IMR-90 (cell line): ENCODE measurements around the gene ADGRG1. TPM values are rescaled to one million over a fixed set of nuclear protein-coding genes. Genes with fewer than 3 reads are reported as not detected.

Experiments used
- ATAC-seq: fragments of 200-7000 bp; cut with Tn5 transposase; 2 replicates; pipeline ENCODE4 v1.9.1; 2020; ENCODE audit warnings: low read depth, mild to moderate bottlenecking, moderate library complexity
- BruUV-seq: library from RNA; stranded (reverse); fragments of 400-500 nt; replicated peaks from 2 replicates; lab custom pipeline; 2021; lab: Mats Ljungman, UMichigan
- CTCF ChIA-PET: fragments of 300-600 bp; formaldehyde crosslinking; extraction: SDS; loops from one replicate; lab custom pipeline; 2021; ENCODE audit warnings: antibody characterized with exemption; lab: Yijun Ruan, JAX
- POLR2A ChIA-PET: fragments of 300-600 bp; sonication (Branson Sonifier 250); formaldehyde crosslinking; loops from one replicate; lab custom pipeline; 2022; ENCODE audit warnings: antibody characterized with exemption; ENCODE audit not compliant: unreplicated experiment; lab: Charles Lee
- DNase-seq: peaks from one replicate; pipeline ENCODE4 v3.0.0; 2013
- H2AFZ ChIP-seq: replicated peaks from 2 replicates; pipeline ENCODE3; 2013; ENCODE audit warnings: low read length, mild to moderate bottlenecking; ENCODE audit not compliant: poor library complexity
- H2AK5ac ChIP-seq: 2 replicates; pipeline ENCODE4 v1.6.1; 2013; ENCODE audit warnings: low read depth, low read length, inconsistent platforms
- H2AK9ac ChIP-seq: replicated peaks from 2 replicates; pipeline ENCODE3; 2013; ENCODE audit warnings: mild to moderate bottlenecking, low read depth, low read length, moderate library complexity; ENCODE audit not compliant: poor library complexity
- H2BK120ac ChIP-seq: 2 replicates; pipeline ENCODE4 v1.6.1; 2013; ENCODE audit warnings: low read depth, low read length, inconsistent platforms
- H2BK15ac ChIP-seq: 3 replicates; pipeline ENCODE4 v1.6.1; 2013; ENCODE audit warnings: low read depth, low read length, inconsistent platforms
- H2BK20ac ChIP-seq: 2 replicates; pipeline ENCODE4 v1.6.1; 2013; ENCODE audit warnings: low read depth, mild to moderate bottlenecking, inconsistent platforms, low read length, moderate library complexity
- H2BK5ac ChIP-seq: 2 replicates; pipeline ENCODE4 v1.6.1; 2013; ENCODE audit warnings: mild to moderate bottlenecking, low read depth, low read length, inconsistent platforms; ENCODE audit not compliant: poor library complexity, severe bottlenecking
- H3K14ac ChIP-seq: replicated peaks from 2 replicates; pipeline ENCODE4 v1.6.1; 2013; ENCODE audit warnings: low read depth, low read length, inconsistent platforms
- H3K18ac ChIP-seq: 2 replicates; pipeline ENCODE4 v1.6.1; 2013; ENCODE audit warnings: low read depth, low read length, control low read depth
- H3K23ac ChIP-seq: 2 replicates; pipeline ENCODE4 v1.6.1; 2013; ENCODE audit warnings: low read depth, low read length, inconsistent platforms
- H3K27ac ChIP-seq: 2 replicates; pipeline ENCODE4 v1.5.1; 2013; ENCODE audit warnings: mild to moderate bottlenecking, control low read depth, low read length; ENCODE audit not compliant: insufficient read depth
- H3K27me3 ChIP-seq: 2 replicates; pipeline ENCODE4 v1.6.1; 2013; ENCODE audit warnings: low read length; ENCODE audit not compliant: control insufficient read depth, insufficient read depth
- H3K36me3 ChIP-seq: 2 replicates; pipeline ENCODE4 v1.6.1; 2013; ENCODE audit warnings: low read length, mixed read lengths; ENCODE audit not compliant: control insufficient read depth, insufficient read depth
- H3K4ac ChIP-seq: 2 replicates; pipeline ENCODE4 v1.6.1; 2013; ENCODE audit warnings: low read depth, low read length, inconsistent platforms
- H3K4me1 ChIP-seq: 2 replicates; pipeline ENCODE4 v1.6.1; 2013; ENCODE audit warnings: low read length, mixed read lengths; ENCODE audit not compliant: control insufficient read depth, insufficient read depth
- H3K4me2 ChIP-seq: 2 replicates; pipeline ENCODE4 v1.6.1; 2013; ENCODE audit warnings: low read depth, mild to moderate bottlenecking, control low read depth, low read length, moderate library complexity
- H3K4me3 ChIP-seq: 2 replicates; pipeline ENCODE4 v1.5.1; 2013; ENCODE audit warnings: low read depth, mild to moderate bottlenecking, control low read depth, low read length, moderate library complexity; ENCODE audit not compliant: insufficient read depth
- H3K56ac ChIP-seq: 2 replicates; pipeline ENCODE4 v1.6.1; 2013; ENCODE audit warnings: low read length, inconsistent platforms; ENCODE audit not compliant: insufficient read depth; ENCODE audit errors: extremely low read depth
- H3K79me1 ChIP-seq, 2 experiments: 2 replicates each; pipeline ENCODE4 v1.6.1; 2013; ENCODE audit warnings: low read length in 2 of 2, inconsistent platforms in 1 of 2, low read depth in 1 of 2
- H3K9ac ChIP-seq: 2 replicates; pipeline ENCODE4 v1.6.1; 2013; ENCODE audit warnings: low read depth, low read length, control low read depth
- H3K9me1 ChIP-seq: 2 replicates; pipeline ENCODE4 v1.6.1; 2013; ENCODE audit warnings: low read length, inconsistent platforms; ENCODE audit not compliant: insufficient read depth
- H3K9me3 ChIP-seq: 2 replicates; pipeline ENCODE4 v1.6.1; 2013; ENCODE audit warnings: low read length; ENCODE audit not compliant: control insufficient read depth, insufficient read depth
- H4K20me1 ChIP-seq: 2 replicates; pipeline ENCODE4 v1.6.1; 2013; ENCODE audit warnings: low read length, inconsistent platforms; ENCODE audit not compliant: insufficient read depth
- H4K5ac ChIP-seq: 2 replicates; pipeline ENCODE4 v1.6.1; 2013; ENCODE audit warnings: mild to moderate bottlenecking, low read depth, low read length, control low read depth
- H4K8ac ChIP-seq, 2 experiments: 2 replicates each; pipeline ENCODE4 v1.6.1; 2013; ENCODE audit warnings: low read depth in 2 of 2, low read length in 2 of 2, control low read depth in 1 of 2, inconsistent platforms in 1 of 2
- H4K91ac ChIP-seq: 2 replicates; pipeline ENCODE4 v1.6.1; 2013; ENCODE audit warnings: low read depth, low read length, inconsistent platforms; ENCODE audit not compliant: insufficient read depth
- ELK1 ChIP-seq: fragments of 150-350 bp; IDR thresholded peaks from 2 replicates; pipeline ENCODE4 v1.6.1; 2016; ENCODE audit warnings: low read depth, mild to moderate bottlenecking, low read length, moderate library complexity, borderline replicate concordance
- MAZ ChIP-seq: IDR thresholded peaks from 2 replicates; pipeline ENCODE4 v1.6.1; 2012; ENCODE audit warnings: low read depth, mild to moderate bottlenecking, low read length, improper control_type of control experiment, moderate library complexity, borderline replicate concordance
- POLR2A ChIP-seq: IDR thresholded peaks from 2 replicates; pipeline ENCODE4 v1.6.1; 2012; ENCODE audit warnings: mild to moderate bottlenecking, low read depth, low read length
- SMC3 ChIP-seq: fragments of 150-350 bp; IDR thresholded peaks from 2 replicates; pipeline ENCODE4 v1.6.1; 2016; ENCODE audit warnings: low read depth, mild to moderate bottlenecking, antibody characterized with exemption, low read length, moderate library complexity
- USF2 ChIP-seq: fragments of 150-350 bp; IDR thresholded peaks from 2 replicates; pipeline ENCODE4 v1.6.1; 2017; ENCODE audit warnings: mild to moderate bottlenecking, antibody characterized with exemption, low read length, low read depth
- WGBS, 2 experiments: methylation state at CpG; one replicate each; pipeline versions ENCODE4 v1.1.5 to v1.1.7; 2013; ENCODE audit warnings: missing lambda C conversion rate in 2 of 2; ENCODE audit not compliant: insufficient read length in 1 of 2; ENCODE audit errors: extremely low coverage in 2 of 2; 5-methylcytosine and 5-hydroxymethylcytosine counted together
- dilution Hi-C: fragments of 300-500 bp; cut with HindIII; formaldehyde crosslinking; loops from one replicate; pipeline ENCODE4 v1.14.3; 2018; ENCODE audit warnings: low sequenced_read_pairs; ENCODE audit not compliant: unreplicated experiment
- in situ Hi-C: fragments of 300-500 bp; cut with MboI; formaldehyde crosslinking; loops from 3 replicates; pipeline ENCODE4 v1.14.3; 2019; ENCODE audit warnings: low sequenced_read_pairs, inconsistent platforms, mixed read lengths
- intact Hi-C: fragments of 100-400 bp; cut with micrococcal nuclease; formaldehyde crosslinking; loops from 2 replicates; pipeline ENCODE4 v1.10.0; 2022
- polyA plus RNA-seq, 3 experiments: library from polyadenylated mRNA; depleted of rRNA; stranded (reverse); fragments of >200 nt; gene quantifications; 2 replicates each; pipeline ENCODE4 v1.2.3, GENCODE V29; 2012; ENCODE audit warnings: low replicate concordance in 1 of 3
- total RNA-seq: library from RNA; depleted of rRNA; stranded (reverse); fragments of >200 nt; gene quantifications from 2 replicates; pipeline ENCODE4 v1.2.3, GENCODE V29; 2012

ADGRG1 gene
- total and polyA plus RNA-seq, 2 of the 4 experiments (the other 2 are of a cell fraction): 0.90 to 8.4 TPM

GRCh38 chr16:57685633-57686032 lies 57.2 kb downstream of the ADGRG1 start:
- Histone ChIP-seq H2BK5ac (no peak overlapping the region), H3K23ac (no peak overlapping the region), H3K27me3 (peaks cover 63% of the 10 kb centered on the region), H3K36me3 (no peaks in the 10 kb centered on the region), H3K79me1 (no peaks in the 10 kb centered on the region), H3K27ac (no peak overlapping the region), H3K4ac (no peak overlapping the region), H3K18ac (no peak overlapping the region), H4K5ac (no peak overlapping the region), H3K56ac (no peak overlapping the region), H3K4me3 (no peak overlapping the region), H3K9me3 (no peaks in the 10 kb centered on the region), H4K20me1 (no peaks in the 10 kb centered on the region), H2BK15ac (no peak overlapping the region), H2BK120ac (no peak overlapping the region), H4K91ac (no peak overlapping the region), H3K4me1 (no peaks in the 10 kb centered on the region), H2AK5ac (no peak overlapping the region), H2BK20ac (no peak overlapping the region), H2AFZ (peak overlapping the region; percentile 11), H4K8ac (no peak overlapping the region), H2AK9ac (no peak overlapping the region), H3K9ac (no peak overlapping the region), H3K4me2 (no peak overlapping the region), H3K9me1 (no peaks in the 10 kb centered on the region), H3K14ac (no peak overlapping the region)
- no peak for ATAC-seq
- dilution Hi-C loops (no loop called here), intact Hi-C loops (no loop called here), in situ Hi-C loops (no loop called here)
- WGBS, 2 experiments: no CpG with 5 or more reads among the region's 11 CpGs
- CTCF ChIA-PET: no interaction called here
- TF ChIP-seq SMC3 (no peak), ELK1 (no peak), USF2 (no peak), POLR2A (no peak), MAZ (no peak)
- POLR2A ChIA-PET: no interaction called here
- no peak for DNase-seq
- no TSS peak for BruUV-seq
